ENCODE data around the gene TNFSF15.

TNFSF15 gene

DNA sequence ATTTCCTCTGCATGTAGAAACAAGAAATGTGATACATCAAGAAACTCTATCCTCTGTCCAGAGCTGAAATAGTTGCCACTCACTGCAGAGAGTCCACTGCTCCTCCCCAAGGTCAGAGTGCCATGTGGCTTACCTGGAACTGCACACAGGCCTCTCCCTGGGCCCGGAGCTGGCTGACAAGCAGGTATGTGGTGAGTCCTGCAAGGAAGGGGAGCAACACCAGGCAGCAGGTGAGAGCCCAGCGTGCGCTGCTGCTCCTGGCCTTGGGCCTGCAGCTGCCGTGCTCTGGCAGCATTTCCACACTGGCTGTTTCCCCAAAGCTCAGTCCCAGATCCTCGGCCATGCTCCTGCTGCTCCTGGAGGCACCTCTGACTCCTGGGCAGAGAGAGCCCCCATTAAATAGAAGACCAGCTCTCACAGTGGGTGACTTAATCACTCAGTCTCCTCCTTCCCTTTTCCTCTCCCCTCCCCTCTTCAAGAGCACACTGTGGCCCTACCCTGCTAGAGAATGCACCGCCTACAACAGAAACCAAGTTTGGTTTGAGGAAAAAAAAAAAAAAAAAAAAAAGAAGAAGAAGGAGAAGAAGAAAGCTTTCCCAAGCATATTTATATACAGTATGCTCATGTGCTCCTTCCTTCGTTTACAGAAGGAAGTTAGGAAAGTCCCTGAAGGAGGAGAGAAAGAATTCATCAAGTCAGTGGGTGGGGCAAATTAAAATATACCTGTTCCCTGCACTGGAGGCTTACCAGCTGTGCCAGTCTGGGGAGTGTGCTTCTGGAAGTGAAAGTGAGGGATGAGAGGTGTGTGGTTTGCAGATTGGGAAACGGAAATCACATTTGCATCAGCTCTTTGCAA, at the start of gene TNFSF15:
TSS of gene TNFSF15 (minus strand) at position 370 of the 856 bp plus-strand sequence. CDS start at position 343, 27 bp downstream.
- TF ChIP-seq, protein P1, sequence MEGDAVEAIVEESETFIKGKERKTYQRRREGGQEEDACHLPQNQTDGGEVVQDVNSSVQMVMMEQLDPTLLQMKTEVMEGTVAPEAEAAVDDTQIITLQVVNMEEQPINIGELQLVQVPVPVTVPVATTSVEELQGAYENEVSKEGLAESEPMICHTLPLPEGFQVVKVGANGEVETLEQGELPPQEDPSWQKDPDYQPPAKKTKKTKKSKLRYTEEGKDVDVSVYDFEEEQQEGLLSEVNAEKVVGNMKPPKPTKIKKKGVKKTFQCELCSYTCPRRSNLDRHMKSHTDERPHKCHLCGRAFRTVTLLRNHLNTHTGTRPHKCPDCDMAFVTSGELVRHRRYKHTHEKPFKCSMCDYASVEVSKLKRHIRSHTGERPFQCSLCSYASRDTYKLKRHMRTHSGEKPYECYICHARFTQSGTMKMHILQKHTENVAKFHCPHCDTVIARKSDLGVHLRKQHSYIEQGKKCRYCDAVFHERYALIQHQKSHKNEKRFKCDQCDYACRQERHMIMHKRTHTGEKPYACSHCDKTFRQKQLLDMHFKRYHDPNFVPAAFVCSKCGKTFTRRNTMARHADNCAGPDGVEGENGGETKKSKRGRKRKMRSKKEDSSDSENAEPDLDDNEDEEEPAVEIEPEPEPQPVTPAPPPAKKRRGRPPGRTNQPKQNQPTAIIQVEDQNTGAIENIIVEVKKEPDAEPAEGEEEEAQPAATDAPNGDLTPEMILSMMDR (IDR thresholded peaks at IDR 0.05; ENCODE audit: low read length, missing control alignments) = no peak
- DNase-seq (ENCODE audit: low read depth) = no peak
- H3K4me3 ChIP-seq (replicated peaks; ENCODE audit: low read depth, low read length) = no peak within 1 kb of the TSS

DNA sequence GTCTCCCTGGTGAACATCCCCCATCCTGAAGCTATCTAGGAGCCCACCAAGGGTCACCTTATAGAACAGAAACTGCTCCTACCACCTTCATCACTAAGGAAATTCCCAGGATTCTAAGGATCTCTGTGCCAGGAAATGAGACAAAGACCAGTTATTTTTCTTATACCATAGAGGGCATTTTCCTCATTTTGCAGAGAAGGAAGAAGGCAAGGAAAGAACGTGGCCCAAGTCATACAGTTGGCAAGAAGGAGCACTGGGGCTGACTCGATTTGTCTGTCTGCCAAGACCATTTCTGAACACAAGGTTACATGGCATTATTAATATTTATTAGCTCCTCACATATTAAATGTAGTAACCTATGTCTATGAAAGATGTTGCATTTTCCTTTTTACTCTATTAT, 49.6 kb upstream of the TNFSF15 start:
- H3K4me3 ChIP-seq (replicated peaks; ENCODE audit: low read depth, low read length) = no peak overlapping the region
- peak; percentile 46 for DNase-seq (ENCODE audit: low read depth)
- TF ChIP-seq, protein P1 (IDR thresholded peaks at IDR 0.05; ENCODE audit: low read length, missing control alignments) = no peak

DNA sequence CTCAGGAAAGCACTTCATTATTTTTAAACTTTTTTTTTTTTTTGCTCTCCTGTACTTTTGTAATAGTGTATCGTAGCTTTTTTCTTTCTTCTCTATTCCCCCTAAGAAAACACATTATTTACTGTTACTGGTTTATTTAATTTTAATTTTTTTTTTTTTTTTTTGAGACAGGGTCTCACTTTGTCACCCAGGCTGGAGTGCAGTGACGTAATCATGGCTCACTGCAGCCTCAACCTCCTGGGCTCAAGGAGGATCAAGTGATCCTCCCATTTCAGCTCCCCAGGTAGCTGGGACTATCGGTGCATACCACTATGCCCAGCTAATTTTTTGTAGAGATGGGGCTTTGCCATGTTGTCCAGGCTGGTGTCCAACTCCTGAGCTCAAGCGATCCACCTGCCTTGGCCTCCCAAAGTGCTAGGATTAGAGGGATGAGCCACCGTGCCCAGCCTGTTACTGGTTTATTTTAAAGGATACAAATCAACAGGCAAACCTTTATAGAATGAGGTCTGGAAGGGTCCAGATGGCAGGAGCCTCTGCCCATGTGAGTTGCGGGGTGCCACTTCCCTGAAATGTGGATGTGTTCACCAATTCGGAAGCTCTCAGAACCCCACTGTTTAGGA, 49.0 kb upstream of the TNFSF15 start:
- no peak overlapping the region for H3K4me3 ChIP-seq (replicated peaks; ENCODE audit: low read depth, low read length)
- TF ChIP-seq, protein P1 (IDR thresholded peaks at IDR 0.05; ENCODE audit: low read length, missing control alignments) = no peak
- DNase-seq (ENCODE audit: low read depth) = no peak

- DNase-seq (ENCODE audit: low read depth) = no peak
- H3K4me3 ChIP-seq (replicated peaks; ENCODE audit: low read depth, low read length) = no peak overlapping the region
- TF ChIP-seq, protein P1 (IDR thresholded peaks at IDR 0.05; ENCODE audit: low read length, missing control alignments) = no peak
Observed at GRCh38 chr9:114853071-114853855, 47.4 kb upstream of the TNFSF15 start.

GRCh38 chr9:114852050-114852594, 46.3 kb upstream of the TNFSF15 start:
- H3K4me3 ChIP-seq (replicated peaks; ENCODE audit: low read depth, low read length) = no peak overlapping the region
- TF ChIP-seq, protein P1 (IDR thresholded peaks at IDR 0.05; ENCODE audit: low read length, missing control alignments) = no peak
- DNase-seq (ENCODE audit: low read depth) = peak; percentile 94

GRCh38 chr9:114851306-114851705, 45.5 kb upstream of the TNFSF15 start:
- no peak for DNase-seq (ENCODE audit: low read depth)
- H3K4me3 ChIP-seq (replicated peaks; ENCODE audit: low read depth, low read length) = no peak overlapping the region
- TF ChIP-seq, protein P1 (IDR thresholded peaks at IDR 0.05; ENCODE audit: low read length, missing control alignments) = no peak

All from fibroblast of pulmonary artery (primary cell).